GM21723 (cell line): Measurements from ENCODE around the gene PAX8.

Experiments used
- ATAC-seq: cut with Tn5 transposase; IDR thresholded peaks from one replicate; pipeline ENCODE4 v1.9.1; 2021; ENCODE audit warnings: mild to moderate bottlenecking, moderate library complexity; ENCODE audit not compliant: unreplicated experiment

Gene PAX8

GRCh38 chr2:113186433-113186796, 92.3 kb downstream of the PAX8 start:
- ATAC-seq: no peak

GRCh38 chr2:113185664-113186432, 92.9 kb downstream of the PAX8 start:
- ATAC-seq: no peak

DNA sequence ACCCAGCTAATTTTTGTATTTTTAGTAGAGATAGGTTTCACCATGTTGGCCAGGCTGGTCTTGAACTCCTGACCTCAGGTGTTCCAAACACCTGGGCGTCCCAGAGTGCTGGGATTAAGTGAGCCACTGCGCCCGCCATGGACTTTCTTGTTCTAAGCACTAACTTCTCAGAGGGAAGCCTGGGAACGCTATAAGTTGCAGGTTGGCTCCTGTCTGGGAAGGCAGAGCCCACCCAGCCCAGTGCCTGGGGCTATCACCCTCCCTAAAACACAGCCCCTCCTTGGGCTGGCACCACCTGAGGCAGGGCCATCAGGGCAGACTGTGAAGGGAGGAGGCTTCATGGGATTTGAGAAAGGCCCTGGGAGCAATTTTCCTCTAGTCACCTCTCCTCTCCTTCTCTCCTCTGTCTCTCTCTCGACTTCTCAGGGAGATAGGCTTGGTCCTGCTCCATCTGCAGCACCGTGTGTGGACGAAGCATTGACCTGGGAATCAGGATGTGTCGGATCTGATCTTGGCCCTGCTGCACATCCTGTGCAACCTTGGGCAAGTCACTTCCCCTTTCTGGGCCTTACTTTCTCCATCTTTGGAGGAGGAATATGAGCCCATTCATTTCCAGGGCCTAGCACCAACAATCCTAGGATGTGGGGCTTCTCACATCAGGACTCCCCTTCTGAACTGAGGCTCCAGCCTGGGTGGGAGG, 94.0 kb downstream of the PAX8 start:
- no peak for ATAC-seq

DNA sequence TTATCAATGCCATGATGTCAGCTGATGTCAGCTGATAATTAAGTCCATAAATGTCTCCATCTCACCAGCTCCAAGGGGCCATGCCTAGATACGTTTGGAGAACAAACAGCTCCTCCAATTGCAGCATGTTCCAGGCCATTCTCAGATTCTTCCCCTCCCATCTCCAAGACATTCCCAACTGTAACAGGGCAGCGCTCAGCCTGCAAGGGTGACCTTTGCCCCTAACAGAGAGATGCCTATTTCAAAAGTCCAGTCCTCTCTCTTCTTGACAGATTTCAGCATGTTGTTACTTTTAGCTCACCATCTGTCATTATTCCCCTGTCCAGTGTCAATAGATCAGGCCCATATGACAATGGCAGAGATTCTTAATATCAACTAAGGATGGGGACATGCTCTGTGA, 95.0 kb downstream of the PAX8 start:
- no peak for ATAC-seq

- ATAC-seq: no peak
Measured at GRCh38 chr2:113183264-113183663, 95.5 kb downstream of the PAX8 start.

- no peak for ATAC-seq
Measured at GRCh38 chr2:113182471-113183260, 96.1 kb downstream of the PAX8 start.

- ATAC-seq: no peak
Measured at GRCh38 chr2:113181258-113182051, 97.3 kb downstream of the PAX8 start.

- no peak for ATAC-seq
Measured at GRCh38 chr2:113180131-113180946, 98.4 kb downstream of the PAX8 start.

GRCh38 chr2:113179446-113180045, 99.2 kb downstream of the PAX8 start:
- ATAC-seq: no peak

DNA sequence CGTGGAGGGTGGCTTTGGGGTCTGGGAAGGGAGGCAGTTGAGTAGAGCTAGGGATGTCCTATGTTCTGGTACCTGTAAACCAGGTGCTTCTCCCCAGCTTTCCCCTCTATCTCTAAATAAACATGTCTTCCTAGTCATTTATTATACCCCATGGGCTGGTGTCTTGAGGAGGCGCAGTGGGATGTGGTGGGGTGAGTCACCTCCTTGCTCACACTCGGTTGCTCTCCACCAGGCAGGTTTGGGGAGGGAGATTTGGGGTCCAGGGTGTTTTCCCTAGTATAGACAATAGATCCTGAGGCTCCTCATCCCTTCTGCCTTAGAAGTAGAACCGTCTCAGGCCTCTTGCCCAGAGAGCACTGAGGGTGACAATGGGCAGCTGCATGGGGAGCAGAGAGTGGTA, 99.8 kb downstream of the PAX8 start:
- ATAC-seq: no peak

- no peak for ATAC-seq
Measured at GRCh38 chr2:113178069-113178746, 100.5 kb downstream of the PAX8 start.

DNA sequence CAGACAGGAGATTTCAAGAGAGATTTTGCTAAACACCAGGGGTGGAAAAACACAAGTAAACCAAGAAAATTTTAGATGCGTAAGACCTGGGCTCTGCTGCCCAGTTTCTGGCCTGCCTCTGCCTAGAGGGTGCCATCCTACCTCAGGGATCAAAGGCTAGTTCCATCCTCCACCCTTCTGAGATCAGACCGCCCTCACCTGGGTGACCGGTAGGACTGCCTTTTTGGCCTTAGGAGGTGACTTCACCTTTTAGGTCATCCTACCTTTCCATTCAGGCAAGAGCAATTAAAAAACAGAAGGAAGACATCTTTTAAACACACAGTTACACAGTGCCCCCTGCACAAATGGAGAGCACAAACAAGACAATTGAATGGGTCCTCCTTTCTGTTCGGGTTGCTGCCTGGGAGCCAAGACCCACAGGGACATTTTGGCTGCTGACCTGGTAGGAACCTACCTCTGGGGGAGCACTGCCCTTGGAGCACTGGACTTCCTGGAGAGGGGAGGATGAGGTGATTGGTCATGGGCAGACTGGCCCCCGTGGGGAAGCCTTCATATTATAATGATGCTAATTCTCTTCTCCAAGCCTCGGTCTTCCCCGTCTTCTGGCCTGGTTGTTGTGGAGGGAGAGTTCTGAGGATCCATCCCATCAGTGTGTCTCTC, 101.9 kb downstream of the PAX8 start:
- ATAC-seq: no peak

DNA sequence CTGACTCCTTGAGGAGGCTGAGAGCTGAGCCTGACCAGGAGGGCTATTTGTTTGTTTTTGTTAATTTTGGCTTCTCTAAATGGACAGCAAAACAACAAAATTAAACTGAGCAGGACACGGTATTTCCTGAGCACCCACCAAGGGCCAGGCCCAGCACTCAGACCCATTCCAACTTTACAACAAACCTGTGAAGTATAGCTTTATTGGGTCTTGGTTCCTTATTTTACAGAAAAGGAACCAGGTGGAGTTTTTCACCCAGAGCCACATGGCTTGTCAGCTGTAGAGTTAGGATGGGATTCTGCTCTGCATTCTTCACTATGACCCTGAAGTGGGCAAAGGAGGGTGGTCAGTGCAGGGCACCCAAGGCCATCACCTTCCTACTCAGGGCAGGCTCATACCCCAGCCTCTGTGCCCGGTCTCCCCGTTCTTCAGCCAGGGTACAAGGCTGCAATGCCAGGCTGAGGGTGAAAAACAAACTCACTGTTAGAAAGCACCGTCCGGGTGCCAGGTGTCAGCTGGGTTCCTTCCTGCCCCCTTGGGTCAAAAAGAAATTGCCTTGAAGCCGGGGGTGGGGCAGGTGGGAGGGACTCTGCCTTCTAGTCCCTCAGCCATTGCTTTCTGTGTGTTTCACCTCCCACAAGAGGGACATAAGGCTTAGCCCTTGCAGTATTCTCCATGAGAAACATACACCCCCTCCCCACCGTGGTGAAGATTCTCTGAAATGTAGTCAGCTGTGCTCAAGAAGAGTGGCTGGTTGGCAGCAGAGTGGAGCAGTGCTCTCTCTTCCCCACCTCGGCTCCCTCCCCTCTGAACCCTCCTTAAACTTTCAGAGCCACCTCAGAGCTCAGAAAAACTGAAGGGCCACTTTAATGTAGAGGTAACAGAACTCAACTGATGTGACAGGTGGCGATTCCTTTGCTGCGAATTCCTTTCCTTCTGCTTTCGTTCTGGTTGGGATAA, 102.7 kb downstream of the PAX8 start:
- ATAC-seq: no peak

DNA sequence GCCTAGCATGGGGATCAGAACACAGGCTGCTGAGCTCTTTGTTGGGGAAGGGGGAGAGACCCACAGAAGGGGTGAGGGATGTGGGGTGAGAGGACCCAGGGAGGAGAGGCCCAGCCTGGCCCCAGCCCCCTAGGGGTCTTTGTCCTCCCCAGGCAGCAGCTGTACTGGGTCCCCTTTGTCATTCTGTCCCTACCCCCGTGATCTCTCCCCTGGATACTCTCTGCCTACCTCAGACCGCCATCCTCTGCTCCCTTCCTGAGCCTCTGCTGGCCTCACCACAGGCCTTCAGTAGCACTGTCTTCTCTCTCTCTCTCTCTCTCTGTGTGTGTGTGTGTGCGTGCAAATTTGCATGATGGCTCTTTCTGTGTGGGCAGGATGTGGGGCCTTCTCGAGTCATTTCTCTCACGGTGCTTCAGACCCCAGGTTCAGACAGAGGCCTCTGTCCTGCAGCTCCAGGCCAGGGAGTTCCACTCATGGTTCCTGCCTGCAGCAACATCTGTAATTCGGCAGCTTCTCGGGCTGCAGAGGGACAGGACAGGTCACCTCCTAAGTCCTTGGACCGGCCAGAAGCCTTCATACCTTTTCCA, 103.6 kb downstream of the PAX8 start:
- ATAC-seq: peak; percentile 72

- ATAC-seq: no peak
Measured at GRCh38 chr2:113174376-113174750, 104.4 kb downstream of the PAX8 start.

- ATAC-seq: peak; percentile 82
Measured at GRCh38 chr2:113173542-113174375, 105.0 kb downstream of the PAX8 start, which contains the start of gene PSD4. Gene PSD4 (plus strand): TSS chr2:113173971. CDS start chr2:113182457, 8,486 bp downstream.
